GM12878 (cell line): ENCODE results near the gene EHD1. TPM values are rescaled to one million over a fixed set of nuclear protein-coding genes. Genes with fewer than 3 reads are reported as not detected.

Source experiments
- ATAC-seq: fragments of 200-7000 bp; cut with Tn5 transposase; 3 replicates; pipeline ENCODE4 v1.9.1; 2020; ENCODE audit warnings: mild to moderate bottlenecking, moderate library complexity
- BruUV-seq: library from RNA; stranded (reverse); fragments of 400-500 nt; replicated peaks from 2 replicates; lab custom pipeline; 2021; lab: Mats Ljungman, UMichigan
- CTCF ChIA-PET: fragments of 300-600 bp; sonication (Branson Sonifier 250); formaldehyde crosslinking; extraction: SDS; loops from one replicate; lab custom pipeline; 2021; ENCODE audit warnings: inconsistent platforms; lab: Yijun Ruan, JAX
- POLR2A ChIA-PET: fragments of 350-600 bp; formaldehyde crosslinking; extraction: SDS; loops from one replicate; lab custom pipeline; 2021; ENCODE audit warnings: inconsistent platforms; lab: Charles Lee
- RAD21 ChIA-PET: fragments of 300-600 bp; sonication (Branson Sonifier 250); formaldehyde crosslinking; loops from one replicate; lab custom pipeline; 2023; ENCODE audit warnings: antibody characterized with exemption; ENCODE audit not compliant: unreplicated experiment; lab: Charles Lee
- SMC1A ChIA-PET: fragments of 300-600 bp; sonication (Branson Sonifier 250); formaldehyde crosslinking; loops from one replicate; lab custom pipeline; 2023; ENCODE audit not compliant: unreplicated experiment, uncharacterized antibody; lab: Charles Lee
- DNase-seq: peaks from one replicate; pipeline ENCODE4 v3.0.0-alpha.2; 2011; ENCODE audit warnings: low read depth, low spot score
- FAIRE-seq: peaks from 3 replicates; lab custom pipeline; 2011; peaks lifted over from hg19 to GRCh38; lab: Jason Lieb, UNC
- H2AFZ ChIP-seq: 2 replicates; pipeline ENCODE4 v1.6.0; 2011; ENCODE audit warnings: low read depth, low read length, control low read depth; ENCODE audit not compliant: control insufficient read depth
- H3K27ac ChIP-seq: 2 replicates; pipeline ENCODE4 v1.5.1; 2011; ENCODE audit warnings: control low read depth; ENCODE audit not compliant: control insufficient read depth, insufficient read depth
- H3K27me3 ChIP-seq, 2 experiments: replicated peaks in 1 of 2; 2 replicates each; pipeline versions ENCODE4 v1.6.0 to v1.6.1; 2011; ENCODE audit warnings: low read length in 1 of 2; ENCODE audit not compliant: control insufficient read depth in 2 of 2, insufficient read depth in 2 of 2
- H3K36me3 ChIP-seq, 2 experiments: 2 replicates each; pipeline ENCODE4 v1.5.1; 2011; ENCODE audit warnings: low read length in 1 of 2; ENCODE audit not compliant: control insufficient read depth in 2 of 2, insufficient read depth in 2 of 2
- H3K4me1 ChIP-seq: 2 replicates; pipeline ENCODE4 v1.6.1; 2011; ENCODE audit warnings: mild to moderate bottlenecking, low read length, moderate library complexity, mixed read lengths; ENCODE audit not compliant: control insufficient read depth, insufficient read depth
- H3K4me2 ChIP-seq: 2 replicates; pipeline ENCODE4 v1.6.0; 2011; ENCODE audit warnings: control low read depth; ENCODE audit not compliant: control insufficient read depth, insufficient read depth
- H3K4me3 ChIP-seq: fragments of 200-600 bp; sonication (generic); 2 replicates; pipeline ENCODE4 v1.5.1; 2016
- H3K79me2 ChIP-seq: 2 replicates; pipeline ENCODE4 v1.6.0; 2011; ENCODE audit warnings: low read length; ENCODE audit not compliant: control insufficient read depth, insufficient read depth
- H3K9ac ChIP-seq: 2 replicates; pipeline ENCODE4 v1.8.0; 2011; ENCODE audit warnings: low read length, control low read depth, mixed read lengths; ENCODE audit not compliant: control insufficient read depth, insufficient read depth
- H3K9me3 ChIP-seq: replicated peaks from 3 replicates; pipeline ENCODE4 v1.5.1; 2011; ENCODE audit warnings: mild to moderate bottlenecking, low read length; ENCODE audit not compliant: control insufficient read depth, insufficient read depth
- H4K20me1 ChIP-seq: 2 replicates; pipeline ENCODE4 v1.6.0; 2011; ENCODE audit not compliant: control insufficient read depth, insufficient read depth
- BACH1 ChIP-seq: fragments of 450-650 bp; IDR thresholded peaks from 2 replicates; pipeline ENCODE4 v1.6.1; 2017; ENCODE audit warnings: mild to moderate bottlenecking, borderline replicate concordance
- EGR1 ChIP-seq, 2 experiments: IDR thresholded peaks; 1 replicate in 1 of 2; 2 replicates in 1 of 2; pipeline ENCODE4 v1.6.1; 2011 to 2012; ENCODE audit warnings: low read depth in 2 of 2, low read length in 2 of 2, borderline replicate concordance in 1 of 2, mild to moderate bottlenecking in 1 of 2, moderate library complexity in 1 of 2
- HDAC2 ChIP-seq: fragments of 200-600 bp; sonication (generic); IDR thresholded peaks from 2 replicates; pipeline ENCODE4 v1.6.1; 2017
- HDGF ChIP-seq: fragments of 450-650 bp; IDR thresholded peaks from 2 replicates; pipeline ENCODE4 v1.6.1; 2016; ENCODE audit warnings: antibody characterized with exemption
- IRF5 ChIP-seq: fragments of 450-650 bp; IDR thresholded peaks from 2 replicates; pipeline ENCODE4 v1.6.1; 2017; ENCODE audit warnings: borderline replicate concordance
- KAT2A ChIP-seq: conservative IDR thresholded peaks from 2 replicates; pipeline ENCODE4 v1.6.1; 2011; ENCODE audit warnings: low read depth, low read length; ENCODE audit not compliant: control insufficient read depth
- NBN ChIP-seq: fragments of 450-650 bp; IDR thresholded peaks from 2 replicates; pipeline ENCODE4 v1.6.1; 2016
- PAX5 ChIP-seq: IDR thresholded peaks from 2 replicates; pipeline ENCODE4 v1.6.1; 2011; ENCODE audit warnings: low read depth, low read length, borderline replicate concordance
- PAX8 ChIP-seq: fragments of 450-650 bp; IDR thresholded peaks from 2 replicates; pipeline ENCODE4 v1.6.1; 2017; ENCODE audit warnings: mild to moderate bottlenecking, moderate library complexity
- POLR2A ChIP-seq: IDR thresholded peaks from 2 replicates; pipeline ENCODE4 v1.6.1; 2011; ENCODE audit warnings: low read depth, mild to moderate bottlenecking, low read length
- RAD21 ChIP-seq: IDR thresholded peaks from 2 replicates; pipeline ENCODE4 v1.6.1; 2011; ENCODE audit warnings: mild to moderate bottlenecking, low read depth, low read length, moderate library complexity; ENCODE audit not compliant: insufficient read depth
- SMAD5 ChIP-seq: IDR thresholded peaks from 2 replicates; pipeline ENCODE4 v1.6.1; 2016; ENCODE audit warnings: antibody characterized with exemption, low read depth
- STAT3 ChIP-seq: IDR thresholded peaks from 2 replicates; pipeline ENCODE4 v1.6.1; 2011; ENCODE audit warnings: low read depth, low read length, improper control_type of control experiment
- WRNIP1 ChIP-seq: IDR thresholded peaks from 2 replicates; pipeline ENCODE4 v1.6.1; 2011; ENCODE audit warnings: low read depth, low read length, improper control_type of control experiment, borderline replicate concordance
- YY1 ChIP-seq: IDR thresholded peaks from 2 replicates; pipeline ENCODE4 v1.6.1; 2011; ENCODE audit warnings: low read depth, mild to moderate bottlenecking, low read length
- ZBED1 ChIP-seq: IDR thresholded peaks from 2 replicates; pipeline ENCODE4 v1.6.1; 2016; ENCODE audit warnings: borderline replicate concordance
- WGBS: methylation state at CpG from one replicate; pipeline ENCODE4 v1.1.6; 2016; ENCODE audit warnings: low lambda C conversion rate; ENCODE audit not compliant: insufficient replicate concordance, insufficient coverage; ENCODE audit errors: missing lambda C conversion rate; 5-methylcytosine and 5-hydroxymethylcytosine counted together
- in situ Hi-C: fragments of 300-500 bp; cut with MboI; formaldehyde crosslinking; loops from 9 replicates; pipeline ENCODE4 v1.14.3; 2018; ENCODE audit warnings: mixed read lengths
- intact Hi-C: fragments of 100-400 bp; cut with micrococcal nuclease; formaldehyde crosslinking; loops from one replicate; pipeline ENCODE4 v1.14.2; 2022; ENCODE audit not compliant: unreplicated experiment
- polyA plus RNA-seq, 11 experiments: library from polyadenylated mRNA; depleted of rRNA in 4 of 11; unstranded in 6 of 11; stranded (reverse) in 5 of 11; fragments of >200 nt; fragmentation: Nextera tagmentation in 4 of 11; fragmentation: Illumina TruSeq in 1 of 11; extraction: Ambion mirVana in 4 of 11; extraction: Trizol in 1 of 11; gene quantifications; 1 replicate in 1 of 11; 2 replicates in 10 of 11; pipeline versions ENCODE4 v1.2.1 to v1.2.3, GENCODE V29; 2011 to 2016; ENCODE audit warnings: inconsistent platforms in 2 of 11, missing spikeins in 2 of 11, low read depth in 1 of 11
- total RNA-seq, 4 experiments: library from RNA; depleted of rRNA in 3 of 4; stranded (reverse); fragments of >200 nt in 3 of 4; fragmentation: Illumina TruSeq in 1 of 4; extraction: Trizol in 1 of 4; gene quantifications; 2 replicates each; pipeline versions ENCODE4 v1.2.1 to v1.2.3, GENCODE V29; 2013 to 2021
- TF ChIP-seq, protein P1 (sequence below): fragments of 450-650 bp; IDR thresholded peaks from 2 replicates; pipeline ENCODE4 v1.6.1; 2018; ENCODE audit warnings: borderline replicate concordance, mild to moderate bottlenecking; ENCODE audit not compliant: partially characterized antibody

Gene EHD1
- total and polyA plus RNA-seq, 10 of the 15 experiments (the other 5 are each of a cell fraction or from before 2014, with no cell fraction given) = 1.0 to 165 (median 66.5) TPM

GRCh38 chr11:64876229-64876750 is 2.1 kb downstream of the EHD1 start (continued):
- TF ChIP-seq PAX8 (no peak), POLR2A (peak; percentile 24; the same call in 1 of the 2 replicates), STAT3 (no peak), EGR1 (IDR thresholded peaks at IDR 0.05; ENCODE audit: borderline replicate concordance in 1 of 2, low read depth in 2 of 2, low read length in 2 of 2) (no peak), HDAC2 (no peak), RAD21 (no peak), BACH1 (0 out of 2 replicates have a peak, but pooled peaks have one; percentile 11), YY1 (no peak)

DNA sequence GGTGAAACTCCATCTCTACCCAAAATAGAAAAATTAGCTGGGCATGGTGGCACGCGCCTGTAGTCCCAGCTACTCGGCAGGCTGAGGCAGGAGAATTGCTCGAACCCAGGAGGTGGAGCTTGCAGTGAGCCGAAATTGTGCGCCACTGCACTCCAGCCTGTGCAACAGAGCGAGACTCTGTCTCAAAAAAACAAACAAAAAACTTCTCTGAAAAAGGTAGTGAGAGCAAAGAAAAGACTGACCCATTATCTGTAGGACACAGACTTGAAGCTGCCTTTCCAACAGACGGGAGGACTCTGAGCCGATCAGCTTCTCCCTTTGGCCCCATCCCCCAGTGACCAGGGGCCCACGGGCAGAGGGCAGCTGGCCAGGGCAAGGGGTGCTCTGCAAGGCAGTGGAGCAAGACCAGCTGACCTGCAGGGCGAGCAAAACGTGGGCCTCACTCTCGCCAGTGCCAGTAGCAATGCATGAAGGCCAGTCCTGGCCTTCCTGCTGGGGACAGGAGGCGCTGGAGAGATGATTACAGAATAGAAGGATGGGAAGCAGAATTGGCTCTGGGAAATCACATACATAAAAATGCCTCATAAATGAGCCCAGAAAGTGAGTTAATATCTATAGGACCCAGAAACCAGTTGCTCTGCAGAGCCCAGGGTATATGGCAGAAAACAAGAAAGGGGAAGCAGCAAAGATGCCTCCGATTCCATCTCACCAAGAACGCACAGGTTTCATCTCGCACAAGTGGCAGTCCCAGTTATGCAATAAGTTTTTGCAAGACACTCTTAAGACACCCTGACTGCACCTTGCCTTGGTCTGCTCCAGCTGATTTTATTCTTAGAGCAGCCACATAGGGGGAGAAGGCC is 2.8 kb downstream of the EHD1 start:
- ChIA-PET CTCF (interaction anchor here (0.9 to 30.0 kb wide), 7 partner anchors 13 to 246 kb away, joined by 3 to 1208 read pairs (median 5); partner anchors contain the start of genes CDC42BPG and FAU), POLR2A (interaction anchor here (0.8 to 19.9 kb wide), 4 partner anchors 11 to 97 kb away, joined by 3 to 620 read pairs (median 5); partner anchors contain the start of gene SF1), SMC1A (interaction anchor here (0.9 to 11.5 kb wide), 9 partner anchors 10 to 153 kb away, joined by 3 to 227 read pairs (median 4); partner anchors contain the start of gene BATF2), RAD21 (interaction anchor here (0.9 to 12.5 kb wide), 5 partner anchors 12 to 25 kb away, joined by 3 to 253 read pairs (median 8); no protein-coding TSS in a partner anchor)
- WGBS = 2% methylated on average over 17 of the region's 17 CpGs
- peak overlapping the region; percentile 89 for H3K4me3 ChIP-seq
- peaks cover 3% of the 10 kb centered on the region; the same call in 1 of the 2 replicates for H4K20me1 ChIP-seq
- no peaks in the 10 kb centered on the region for H3K9me3 ChIP-seq
- no peaks in the 10 kb centered on the region for H3K27me3 ChIP-seq
- no peak overlapping the region for H2AFZ ChIP-seq
- H3K36me3 ChIP-seq = peaks cover 0 to 21% of the 10 kb centered on the region in 2 experiments
- no peak for ATAC-seq
- in situ Hi-C loops = no loop called here
- peaks cover 84% of the 10 kb centered on the region for H3K79me2 ChIP-seq
- H3K4me1 ChIP-seq = peaks cover 47% of the 10 kb centered on the region
- no TSS peak for BruUV-seq
- DNase-seq = no peak
- peak overlapping the region; percentile 84 for H3K27ac ChIP-seq
- peak overlapping the region; percentile 92 for H3K4me2 ChIP-seq
- no peak for FAIRE-seq
- intact Hi-C loops = loop anchor here (2.0 to 10.0 kb wide), 3 partner anchors 17 to 839 kb away; partner anchors contain the start of genes KAT5 and MAP3K11
- peak overlapping the region; percentile 88 for H3K9ac ChIP-seq
- TF ChIP-seq, protein P1, sequence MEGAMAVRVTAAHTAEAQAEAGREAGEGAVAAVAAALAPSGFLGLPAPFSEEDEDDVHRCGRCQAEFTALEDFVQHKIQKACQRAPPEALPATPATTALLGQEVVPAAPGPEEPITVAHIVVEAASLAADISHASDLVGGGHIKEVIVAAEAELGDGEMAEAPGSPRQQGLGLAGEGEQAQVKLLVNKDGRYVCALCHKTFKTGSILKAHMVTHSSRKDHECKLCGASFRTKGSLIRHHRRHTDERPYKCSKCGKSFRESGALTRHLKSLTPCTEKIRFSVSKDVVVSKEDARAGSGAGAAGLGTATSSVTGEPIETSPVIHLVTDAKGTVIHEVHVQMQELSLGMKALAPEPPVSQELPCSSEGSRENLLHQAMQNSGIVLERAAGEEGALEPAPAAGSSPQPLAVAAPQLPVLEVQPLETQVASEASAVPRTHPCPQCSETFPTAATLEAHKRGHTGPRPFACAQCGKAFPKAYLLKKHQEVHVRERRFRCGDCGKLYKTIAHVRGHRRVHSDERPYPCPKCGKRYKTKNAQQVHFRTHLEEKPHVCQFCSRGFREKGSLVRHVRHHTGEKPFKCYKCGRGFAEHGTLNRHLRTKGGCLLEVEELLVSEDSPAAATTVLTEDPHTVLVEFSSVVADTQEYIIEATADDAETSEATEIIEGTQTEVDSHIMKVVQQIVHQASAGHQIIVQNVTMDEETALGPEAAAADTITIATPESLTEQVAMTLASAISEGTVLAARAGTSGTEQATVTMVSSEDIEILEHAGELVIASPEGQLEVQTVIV = no peak
- TF ChIP-seq IRF5 (no peak), WRNIP1 (peak; percentile 31; the same call in 1 of the 2 replicates), ZBED1 (0 out of 2 replicates have a peak, but pooled peaks have one; percentile 5), POLR2A (peak; percentile 65), SMAD5 (peak; percentile 2; the same call in 1 of the 2 replicates), PAX5 (peak; percentile 78), KAT2A (no peak), BACH1 (no peak), HDGF (peak; percentile 71; the same call in 1 of the 2 replicates), NBN (0 out of 2 replicates have a peak, but pooled peaks have one; percentile 38)
